ENCODE data around the gene CBX7. TPM values are rescaled to one million over a fixed set of nuclear protein-coding genes. Genes with fewer than 3 reads are reported as not detected.

CBX7 gene
- total RNA-seq, 1 donor from 2014 or later: 5.3 TPM

DNA sequence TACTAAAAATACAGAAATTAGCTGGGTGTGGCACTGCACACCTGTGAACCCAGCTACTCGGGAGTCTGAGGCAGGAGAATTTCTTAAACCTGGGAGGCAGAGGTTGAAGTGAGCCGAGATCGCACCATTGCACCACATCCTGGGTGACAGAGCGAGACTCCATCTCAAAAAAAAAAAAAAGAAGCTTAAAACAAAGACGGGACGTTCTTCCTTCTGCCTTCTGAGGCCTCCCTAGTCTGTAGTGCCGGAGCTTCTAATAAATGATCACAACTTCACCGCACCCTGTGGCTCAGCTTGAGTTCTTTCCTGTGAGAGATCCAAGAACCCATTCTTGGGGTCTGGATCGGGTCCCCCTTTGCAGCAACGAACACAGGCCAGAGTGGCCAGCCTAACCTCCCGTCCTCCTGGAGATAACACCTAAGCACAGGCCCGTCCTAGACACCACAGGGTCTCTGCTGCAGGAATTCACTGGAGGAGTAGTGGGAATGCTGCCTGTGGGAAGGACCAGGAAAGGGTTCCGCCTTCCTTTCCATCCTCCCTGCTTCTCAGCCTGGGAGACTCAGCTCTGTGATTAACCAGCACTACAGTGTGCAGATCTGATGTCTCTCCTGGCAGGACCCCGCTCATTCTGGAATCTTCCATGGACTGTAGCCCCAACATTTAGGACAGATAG is 57.6 kb downstream of the CBX7 start:
- no peak for DNase-seq (ENCODE audit: low read depth)

DNA sequence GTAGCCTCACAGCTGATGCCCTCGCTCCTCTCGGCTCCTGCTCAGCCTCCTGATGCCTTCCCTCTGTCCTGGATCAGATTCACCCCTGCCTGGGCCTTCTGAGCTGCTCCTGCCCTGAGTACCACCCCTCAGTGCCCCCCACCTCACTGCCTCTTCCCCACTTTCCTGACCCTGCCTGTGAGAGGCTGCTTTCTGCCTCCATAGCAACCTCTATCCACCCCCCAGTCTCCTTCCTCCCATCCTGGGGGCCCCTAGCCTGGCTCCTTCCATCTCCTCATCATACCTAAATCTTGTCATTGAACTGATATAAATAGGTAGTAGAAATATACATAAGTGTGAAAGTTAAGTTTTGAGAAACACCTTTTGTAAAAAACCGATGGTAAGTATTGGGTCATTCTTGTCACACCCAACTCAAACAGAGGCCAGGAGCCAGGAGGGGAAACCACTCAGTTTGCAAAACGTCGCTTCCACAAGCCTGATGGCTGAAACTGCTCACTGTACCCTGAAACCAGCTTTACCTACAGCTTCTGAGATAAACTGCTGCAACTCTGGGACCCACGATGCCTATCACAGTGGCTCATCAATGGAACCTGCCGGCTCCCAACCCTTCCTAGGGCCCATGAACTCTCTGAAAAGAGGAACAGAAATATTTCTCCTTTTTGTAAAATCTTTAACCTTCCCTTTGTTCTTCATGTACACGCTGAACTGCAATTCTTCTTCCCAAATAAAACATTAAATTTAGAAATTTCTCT is 60.2 kb downstream of the CBX7 start:
- DNase-seq (ENCODE audit: low read depth): no peak

DNA sequence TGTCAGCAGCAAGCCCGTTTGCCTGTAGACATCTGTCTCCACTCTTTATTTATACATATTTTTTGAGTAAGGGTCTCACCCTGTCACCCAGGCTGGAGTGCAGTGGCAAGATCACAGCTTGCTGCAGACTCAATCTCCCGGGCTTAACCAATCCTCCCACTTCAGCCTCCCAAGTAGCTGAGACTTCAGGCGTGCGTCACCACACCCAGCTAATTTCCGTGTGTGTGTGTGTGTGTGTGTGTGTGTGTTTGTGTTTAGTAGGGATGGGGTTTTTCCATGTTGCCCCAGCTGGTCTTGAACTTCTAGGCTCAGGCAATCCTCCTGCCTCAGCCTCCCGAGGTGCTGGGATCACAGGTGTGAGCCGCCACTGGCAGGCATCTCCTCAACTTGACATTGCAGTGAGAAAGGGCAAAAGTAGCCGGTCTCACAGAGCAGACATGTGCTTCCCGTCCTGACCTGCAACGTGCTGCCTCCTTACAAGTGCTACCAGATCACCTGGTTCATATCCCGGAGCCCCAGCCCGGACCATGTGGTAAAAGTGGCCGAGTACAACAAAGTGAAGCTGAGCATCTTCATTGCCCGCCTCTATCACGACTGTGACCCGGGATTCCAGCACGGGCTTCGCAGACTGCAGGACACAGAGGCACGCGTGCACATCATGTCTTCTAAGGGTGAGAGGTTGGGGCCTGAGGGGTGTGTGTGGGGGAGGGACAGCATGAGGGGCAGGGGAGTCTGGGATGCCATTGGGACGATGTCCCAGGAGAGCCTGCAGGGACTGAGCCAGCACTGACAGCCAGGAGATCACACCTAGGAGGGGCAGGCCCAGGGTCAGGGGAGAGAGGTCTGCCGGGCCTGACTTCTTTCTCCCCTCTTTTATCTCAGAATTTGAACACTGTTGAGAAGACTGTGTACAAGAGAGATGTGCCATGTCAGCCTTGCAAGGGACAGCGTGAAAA is 61.1 kb downstream of the CBX7 start:
- DNase-seq (ENCODE audit: low read depth): no peak

DNA sequence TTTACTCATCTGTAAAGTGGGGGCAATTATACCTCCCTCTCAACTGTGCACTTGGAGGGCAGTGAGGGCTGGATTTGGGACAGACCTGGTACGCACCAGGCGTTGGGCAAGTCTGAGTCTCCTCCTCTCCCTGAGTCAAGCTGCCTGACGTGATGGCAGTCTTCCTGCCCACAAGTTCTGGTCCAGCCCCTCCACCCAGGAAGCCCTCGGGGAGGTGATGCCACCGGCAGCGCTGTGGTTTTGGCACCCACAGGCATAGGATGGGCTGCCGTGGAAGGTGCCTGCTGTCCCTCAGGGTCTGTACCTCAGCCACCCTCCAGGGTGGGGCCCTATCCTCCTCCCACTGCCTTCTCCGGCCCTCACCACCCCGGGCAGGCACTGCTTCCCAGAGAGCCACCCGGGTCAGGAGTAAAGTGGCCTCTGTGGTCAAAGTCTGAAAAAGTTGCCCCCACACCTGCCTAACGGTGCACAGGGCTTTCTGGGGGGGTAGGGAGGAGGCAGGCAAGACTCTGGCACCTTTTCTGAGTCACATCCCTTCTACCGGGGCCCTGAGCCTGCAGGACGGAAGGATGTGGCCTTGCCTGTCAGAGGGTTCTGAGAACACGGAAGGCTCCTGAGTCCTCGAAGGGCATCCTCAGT is 61.9 kb downstream of the CBX7 start:
- DNase-seq (ENCODE audit: low read depth): no peak

DNA sequence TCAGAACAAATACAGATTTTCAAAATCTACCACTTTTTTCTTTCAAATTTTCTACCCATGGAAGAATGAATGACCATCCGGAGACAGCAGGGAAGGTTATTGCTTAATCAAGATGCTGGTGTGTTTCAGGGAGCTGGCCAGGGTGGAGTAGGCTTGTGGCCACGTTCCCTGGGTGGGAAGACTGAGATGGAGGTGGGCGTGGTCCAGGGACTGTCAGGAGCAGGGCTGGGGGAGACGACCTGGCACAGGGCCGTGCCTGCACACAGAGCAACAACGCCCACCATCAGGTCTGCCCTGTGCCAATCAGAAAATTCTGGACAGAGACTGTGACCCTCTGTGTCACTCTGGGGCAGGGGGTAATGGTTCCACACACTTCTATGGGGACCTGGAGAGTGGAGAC is 62.6 kb downstream of the CBX7 start:
- DNase-seq (ENCODE audit: low read depth): no peak

DNA sequence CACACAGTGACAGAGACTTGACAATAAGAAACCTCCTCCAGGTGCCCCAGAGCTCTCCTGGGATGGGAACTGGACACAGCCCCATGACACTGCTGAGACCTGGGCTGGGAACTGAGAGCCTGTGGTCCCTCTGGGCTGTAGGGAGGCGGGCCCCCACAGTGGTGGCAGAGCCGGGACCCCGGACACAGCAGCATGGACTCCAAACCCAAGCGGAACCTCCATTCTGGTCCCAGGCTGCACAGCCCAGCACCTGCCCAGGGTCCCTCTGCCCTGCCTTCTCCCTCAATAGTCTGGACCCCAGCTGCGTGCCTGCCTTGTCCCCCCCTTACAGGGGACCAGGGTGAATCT is 63.8 kb downstream of the CBX7 start:
- DNase-seq (ENCODE audit: low read depth): no peak

DNA sequence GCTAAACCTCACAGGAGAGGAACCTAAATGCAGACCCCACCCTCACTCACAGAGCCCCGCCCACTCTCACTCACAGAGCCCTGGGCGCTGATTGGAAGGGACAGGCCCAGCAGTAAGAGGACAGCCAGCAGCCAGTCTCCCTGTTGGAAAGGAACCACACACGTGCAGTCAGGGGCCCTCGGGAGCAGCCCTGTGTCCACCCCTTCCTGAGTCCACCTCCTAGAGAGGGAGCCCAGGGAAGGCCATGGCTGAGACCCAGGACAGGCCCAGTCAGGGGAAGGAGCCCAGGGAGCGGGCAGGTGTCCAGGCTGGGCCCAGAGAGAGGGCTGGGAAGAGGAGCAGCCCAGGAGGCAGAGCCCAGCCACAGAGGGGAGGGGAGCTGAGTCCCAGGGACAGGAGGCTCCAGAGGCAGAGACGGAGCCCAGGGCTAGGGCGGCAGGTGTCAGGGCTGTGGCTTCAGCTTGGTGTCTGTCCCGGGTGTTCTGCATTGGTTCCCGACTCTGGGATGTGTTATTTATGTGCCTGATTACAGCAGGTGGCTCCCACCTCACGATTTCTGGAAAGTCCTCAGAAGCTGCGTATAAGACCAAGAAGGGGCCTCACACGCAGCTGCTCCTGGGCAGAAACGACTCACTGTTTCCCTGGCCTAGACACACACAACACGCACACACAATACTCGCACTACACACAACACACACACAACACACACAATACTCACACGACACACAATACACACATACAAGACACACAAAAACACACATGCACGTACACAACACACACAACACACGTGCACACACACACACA is 64.4 kb downstream of the CBX7 start:
- DNase-seq (ENCODE audit: low read depth): peak; percentile 70

DNA sequence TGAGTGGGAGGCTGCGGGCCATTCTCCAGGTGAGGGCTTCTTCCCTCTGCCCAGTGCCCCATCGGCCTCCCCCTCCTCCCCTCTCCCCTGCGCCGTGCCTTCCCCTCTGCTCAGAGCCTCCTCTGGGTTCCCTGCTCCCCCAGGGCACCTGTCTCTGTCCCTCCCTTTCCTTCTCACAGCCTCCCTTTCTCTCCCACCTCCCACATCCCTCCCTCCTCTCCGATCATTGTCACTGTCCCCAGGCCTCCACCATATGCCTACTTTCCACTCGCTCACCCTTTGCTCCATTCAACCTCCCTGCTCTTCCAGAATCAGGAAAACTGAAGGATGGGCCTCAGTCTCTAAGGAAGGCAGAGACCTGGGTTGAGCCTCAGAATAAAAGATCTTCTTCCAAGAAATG is 65.4 kb downstream of the CBX7 start:
- DNase-seq (ENCODE audit: low read depth): no peak

DNA sequence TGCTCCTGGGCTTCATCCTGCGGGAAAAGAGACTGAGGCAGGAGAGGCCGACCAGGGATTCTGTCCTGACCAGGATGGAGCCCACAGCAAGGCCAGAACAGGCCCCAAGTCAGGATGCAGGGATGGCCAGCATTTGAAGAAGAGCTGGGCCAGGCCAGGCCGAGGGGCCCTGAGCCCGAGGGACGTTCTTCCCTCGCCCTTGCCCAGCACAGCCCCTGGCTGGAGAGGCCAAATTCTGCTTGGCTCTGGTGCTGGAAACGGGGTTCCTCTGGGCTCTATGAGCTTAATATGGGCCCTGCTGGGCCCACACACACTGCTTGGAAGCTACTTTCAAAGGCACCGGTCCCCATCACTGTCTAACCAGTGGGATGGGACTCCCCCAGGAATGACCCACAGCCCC is 67.8 kb downstream of the CBX7 start:
- DNase-seq (ENCODE audit: low read depth): no peak

DNA sequence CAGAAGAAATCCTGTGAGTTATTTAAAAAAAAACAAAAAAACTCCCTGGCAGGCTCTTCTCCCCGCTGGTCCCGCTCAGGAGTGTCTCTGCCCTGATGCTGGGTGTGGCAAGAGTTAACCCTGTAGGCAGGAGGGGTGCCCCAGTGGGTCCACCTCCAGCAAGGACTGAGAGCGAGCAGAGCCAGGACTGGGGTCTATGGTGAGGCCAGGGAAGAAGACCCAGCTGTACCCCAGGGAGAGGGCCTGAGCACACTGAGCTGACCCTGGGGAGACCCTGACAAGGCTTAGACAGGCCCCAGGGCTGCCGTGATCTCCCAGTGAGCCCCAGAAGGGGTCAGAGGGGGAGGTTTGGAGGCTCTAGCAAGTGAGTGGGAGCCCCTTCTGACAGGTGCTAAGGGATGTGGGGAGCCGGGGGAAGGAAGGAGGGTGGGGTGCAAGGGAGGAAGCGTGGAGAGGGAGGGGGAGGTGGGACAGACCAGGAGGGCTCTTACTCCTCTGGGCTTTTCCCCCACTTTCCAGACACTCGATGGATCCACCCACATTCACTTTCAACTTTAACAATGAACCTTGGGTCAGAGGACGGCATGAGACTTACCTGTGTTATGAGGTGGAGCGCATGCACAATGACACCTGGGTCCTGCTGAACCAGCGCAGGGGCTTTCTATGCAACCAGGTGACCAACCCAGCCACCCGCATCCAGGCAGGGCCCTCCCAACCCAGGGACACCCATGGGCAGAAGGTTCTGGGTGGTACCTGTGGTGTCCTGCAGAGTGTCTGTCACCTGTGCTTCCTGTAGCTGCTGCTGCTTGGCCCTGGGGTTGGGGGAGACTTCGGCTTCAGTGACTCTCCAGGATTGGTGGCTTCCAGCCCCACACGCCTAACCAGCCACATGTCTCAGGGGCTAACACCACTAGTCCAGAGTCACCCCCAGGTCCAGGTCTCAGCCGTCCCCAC is 69.0 kb downstream of the CBX7 start:
- no peak for DNase-seq (ENCODE audit: low read depth)

DNA sequence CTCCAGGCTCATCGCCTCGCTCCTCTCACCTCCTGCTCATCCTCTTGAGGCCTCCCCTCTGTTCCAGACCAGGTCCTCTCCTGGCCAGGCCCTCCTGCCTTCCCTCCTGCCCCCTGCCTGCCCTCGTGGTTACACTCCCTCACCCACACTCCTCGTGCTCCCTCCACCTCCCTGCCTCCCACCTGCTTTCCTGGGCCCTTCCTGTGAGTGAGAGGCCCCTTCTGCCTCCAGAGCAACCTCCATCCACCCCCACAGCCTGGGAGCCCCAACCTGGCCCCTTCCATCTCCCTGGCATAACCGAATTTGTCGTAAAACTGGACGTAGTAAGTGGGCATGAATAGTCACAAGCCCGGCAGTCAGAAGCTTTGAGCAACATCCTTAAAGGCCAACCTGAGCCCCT is 70.9 kb downstream of the CBX7 start:
- DNase-seq (ENCODE audit: low read depth): no peak

DNA sequence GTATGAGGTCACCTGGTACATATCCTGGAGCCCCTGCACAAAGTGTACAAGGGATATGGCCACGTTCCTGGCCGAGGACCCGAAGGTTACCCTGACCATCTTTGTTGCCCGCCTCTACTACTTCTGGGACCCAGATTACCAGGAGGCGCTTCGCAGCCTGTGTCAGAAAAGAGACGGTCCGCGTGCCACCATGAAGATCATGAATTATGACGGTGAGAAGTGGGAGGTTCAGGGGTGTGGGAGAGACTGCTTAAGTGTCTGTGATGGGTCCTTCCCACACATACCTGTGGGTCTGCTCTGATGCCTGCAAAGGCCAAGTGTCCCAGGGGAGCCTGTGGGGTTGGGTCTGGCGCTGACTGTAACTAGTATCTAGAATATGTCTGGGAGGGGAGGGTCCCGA is 71.5 kb downstream of the CBX7 start:
- DNase-seq (ENCODE audit: low read depth): no peak

Other genes with a start within 250 kb of the CBX7 start
- not detected in 2 replicates for gene APOBEC3A, start 195.1 kb downstream of the CBX7 start, total RNA-seq
- 0.21 and 0.24 TPM in 2 replicates for gene APOBEC3B, start 170.3 kb downstream of the CBX7 start, total RNA-seq
- 5.4 and 6.4 TPM in 2 replicates for gene APOBEC3C, start 138.4 kb downstream of the CBX7 start, total RNA-seq
- 0.21 TPM in 1 of 2 replicates, not detected in the other for gene APOBEC3D, start 131.6 kb downstream of the CBX7 start, total RNA-seq
- gene APOBEC3F, start 111.8 kb downstream of the CBX7 start, total RNA-seq: 0.08 and 0.21 TPM in 2 replicates
- 3.9 TPM in 2 replicates for gene APOBEC3G, start 75.4 kb downstream of the CBX7 start, total RNA-seq
- not detected in 2 replicates for gene APOBEC3H, start 55.4 kb downstream of the CBX7 start, total RNA-seq
- 6.7 and 10.2 TPM in 2 replicates for gene PDGFB, start 92.3 kb upstream of the CBX7 start, total RNA-seq
- 1,239 and 1,524 TPM in 2 replicates for gene RPL3, start 166.9 kb upstream of the CBX7 start, total RNA-seq
- gene SYNGR1, start 197.3 kb upstream of the CBX7 start, total RNA-seq: 0.29 and 4.9 TPM in 2 replicates
- 20.1 and 23.0 TPM in 2 replicates for gene TAB1, start 247.1 kb upstream of the CBX7 start, total RNA-seq

Data from myocyte (in vitro differentiated cells).